Activated CD8-positive, alpha-beta memory T cell treated with anti-CD3 and anti-CD28 coated beads, Interleukin-2, amount 50 U/mL, for 4 hours (primary cell): ENCODE measurements around the gene FUT4.
"Not testable (repeated sequence)": the region's sequence is repeated elsewhere in the genome, so short reads cannot be mapped to it uniquely, and the experiment has no call there.

Experiments used
- DNase-seq: peaks from one replicate; pipeline ENCODE4 v3.0.0-alpha.2; 2020

The FUT4 gene

DNA sequence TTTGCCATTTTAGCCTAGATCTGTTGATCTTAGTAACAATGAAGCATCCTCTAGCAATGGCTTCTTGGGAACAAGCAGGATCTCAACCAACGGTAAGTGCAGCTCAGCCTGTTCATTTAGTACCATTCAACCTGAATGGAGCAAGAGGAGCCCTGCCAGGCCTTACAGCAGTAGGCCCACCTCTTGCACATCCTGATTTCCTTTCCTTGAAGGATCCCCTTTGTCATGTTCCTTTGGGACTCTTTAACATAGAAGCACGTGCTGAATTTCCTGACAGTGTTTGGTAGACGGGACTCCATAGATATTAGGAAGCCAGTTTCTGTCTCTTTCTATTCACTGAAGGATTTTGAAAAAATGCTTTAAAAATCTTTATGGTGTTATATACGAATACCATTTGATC lies 25.0 kb downstream of the FUT4 start:
- no peak for DNase-seq

DNA sequence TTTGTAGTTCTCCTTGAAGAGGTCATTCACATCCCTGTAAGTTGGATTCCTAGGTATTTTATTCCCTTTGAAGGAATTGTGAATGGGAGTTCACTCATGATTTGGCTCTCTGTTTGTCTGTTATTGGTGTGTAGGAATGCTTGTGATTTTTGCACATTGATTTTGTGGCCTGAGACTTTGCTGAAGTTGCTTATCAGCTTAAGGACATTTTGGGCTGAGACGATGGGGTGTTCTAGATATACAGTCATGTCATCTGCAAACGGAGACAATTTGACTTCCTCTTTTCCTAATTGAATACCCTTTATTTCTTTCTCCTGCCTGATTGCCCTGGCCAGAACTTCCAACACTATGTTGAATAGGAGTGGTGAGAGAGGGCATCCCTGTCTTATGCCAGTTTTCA lies 29.3 kb downstream of the FUT4 start:
- DNase-seq = not testable (repeated sequence)

GRCh38 chr11:94574193-94574961 lies 30.7 kb downstream of the FUT4 start:
- no peak for DNase-seq

DNA sequence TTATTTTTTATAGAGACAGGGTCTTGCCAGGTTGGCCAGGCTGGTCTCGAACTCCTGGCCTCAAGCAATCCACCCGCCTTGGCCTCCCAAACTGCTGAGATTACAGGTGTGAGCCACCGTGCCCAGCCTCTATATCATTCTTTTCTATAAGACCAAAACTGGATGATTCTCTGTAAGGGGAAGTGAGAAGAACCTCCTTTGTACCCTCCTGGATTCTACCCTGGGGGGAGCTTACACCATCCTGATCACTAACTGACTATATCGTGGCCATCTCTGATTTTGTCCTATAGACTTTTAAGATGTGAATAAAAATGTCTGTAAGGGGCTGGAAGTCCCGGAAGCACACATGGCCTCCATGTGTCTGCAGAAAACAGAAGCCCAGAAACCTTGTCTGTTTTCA lies 32.6 kb downstream of the FUT4 start:
- DNase-seq = no peak

- DNase-seq = no peak
Measured at GRCh38 chr11:94577841-94578240, 34.1 kb downstream of the FUT4 start.

- DNase-seq = no peak
Measured at GRCh38 chr11:94581926-94582325, 38.2 kb downstream of the FUT4 start.

DNA sequence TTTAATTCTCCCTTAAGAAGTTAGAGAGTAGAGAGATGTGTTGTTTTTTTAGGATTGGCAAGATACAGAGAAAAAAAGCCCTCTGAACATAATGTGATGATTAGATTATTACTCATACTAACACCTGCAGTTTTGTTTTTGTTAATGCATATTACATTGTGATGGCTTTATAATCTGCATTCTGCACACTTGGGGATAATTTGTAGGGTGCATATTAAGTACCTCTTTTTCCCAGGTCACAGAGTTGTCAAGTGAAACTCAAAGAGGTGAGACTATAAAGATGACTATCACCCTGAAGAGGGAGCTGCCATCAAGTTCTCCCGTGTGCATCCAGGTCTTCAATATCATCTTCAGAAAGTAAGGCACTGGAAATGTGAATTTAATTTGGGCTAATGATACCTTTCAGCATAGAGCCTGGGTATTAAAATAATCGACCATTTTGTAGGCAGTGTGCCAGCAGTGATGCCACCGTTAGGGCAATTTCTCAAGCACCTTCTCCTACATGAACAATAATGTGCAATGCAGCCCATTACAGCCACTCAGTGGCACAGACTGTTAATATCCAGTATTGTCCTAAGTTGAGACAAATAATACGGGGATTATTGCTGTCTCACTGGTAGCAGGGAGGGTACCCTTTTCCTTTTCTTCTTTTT lies 39.6 kb downstream of the FUT4 start:
- DNase-seq = no peak

DNA sequence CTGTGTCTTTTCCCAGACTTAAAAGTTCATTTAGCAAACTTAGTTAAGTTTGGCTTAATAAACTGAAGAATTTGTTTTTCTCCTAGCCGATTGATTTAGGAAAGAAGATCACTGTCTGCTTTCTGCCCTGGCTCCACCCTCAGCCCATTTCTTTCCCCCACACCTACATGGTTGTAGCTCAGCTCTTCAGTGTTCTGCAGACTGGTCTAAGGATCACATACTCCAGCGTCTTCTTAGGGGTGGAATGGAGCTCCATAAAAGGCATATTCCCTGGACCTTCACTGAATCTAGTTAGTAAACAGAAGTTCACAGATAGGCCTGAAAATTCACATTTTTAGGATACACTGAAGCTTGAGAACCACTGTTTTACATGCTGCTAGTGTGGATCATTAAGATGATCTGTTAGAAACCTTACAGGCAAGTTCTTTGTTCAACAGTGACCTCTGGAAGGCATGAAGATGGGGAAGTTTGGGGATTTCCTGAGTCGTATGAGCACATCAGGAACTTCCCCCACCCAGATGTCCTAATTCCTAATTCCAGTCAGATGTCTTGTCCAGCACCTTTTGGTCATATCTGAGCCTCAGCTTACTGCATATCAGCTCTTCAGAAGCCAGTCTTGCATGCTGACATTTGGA lies 40.3 kb downstream of the FUT4 start:
- no peak for DNase-seq

DNA sequence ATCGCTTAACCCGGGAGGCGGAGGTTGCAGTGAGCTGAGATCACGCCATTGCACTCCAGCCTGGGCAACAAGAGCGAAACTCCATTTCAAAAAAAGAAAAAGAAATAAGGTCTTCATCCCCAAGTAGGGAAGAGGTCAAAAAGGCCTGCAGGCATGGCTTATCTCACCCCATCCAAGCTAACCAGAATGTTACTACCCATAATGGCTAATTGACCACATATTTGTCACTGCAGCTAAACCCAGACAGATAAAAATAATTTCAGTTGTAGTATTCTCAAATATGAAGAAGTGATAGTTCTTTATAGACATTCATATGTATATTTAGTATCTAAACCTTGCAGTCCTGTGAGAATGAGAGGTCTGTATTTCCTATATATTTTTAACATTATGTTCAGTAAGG lies 41.3 kb downstream of the FUT4 start:
- no peak for DNase-seq

- no peak for DNase-seq
Measured at GRCh38 chr11:94585399-94585798, 41.7 kb downstream of the FUT4 start.

DNA sequence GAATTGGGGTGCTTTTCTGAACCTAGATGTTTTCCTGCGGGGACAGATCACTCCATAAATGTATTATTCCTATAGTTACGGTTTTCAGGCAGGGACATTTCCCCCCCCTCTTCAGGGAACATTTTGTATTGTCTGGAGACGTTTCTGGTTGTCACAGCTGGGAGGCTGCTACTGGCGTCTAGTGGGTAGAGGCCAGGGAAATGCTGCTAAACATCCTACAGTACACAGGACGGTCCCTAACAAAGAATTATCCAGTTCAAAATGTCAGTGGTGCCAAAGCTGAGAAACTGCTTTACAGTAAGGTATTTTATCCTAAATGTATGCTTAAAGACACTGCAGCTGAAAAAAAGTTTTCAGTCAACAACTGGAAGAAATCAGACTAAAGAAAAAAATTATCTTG lies 42.8 kb downstream of the FUT4 start:
- no peak for DNase-seq

DNA sequence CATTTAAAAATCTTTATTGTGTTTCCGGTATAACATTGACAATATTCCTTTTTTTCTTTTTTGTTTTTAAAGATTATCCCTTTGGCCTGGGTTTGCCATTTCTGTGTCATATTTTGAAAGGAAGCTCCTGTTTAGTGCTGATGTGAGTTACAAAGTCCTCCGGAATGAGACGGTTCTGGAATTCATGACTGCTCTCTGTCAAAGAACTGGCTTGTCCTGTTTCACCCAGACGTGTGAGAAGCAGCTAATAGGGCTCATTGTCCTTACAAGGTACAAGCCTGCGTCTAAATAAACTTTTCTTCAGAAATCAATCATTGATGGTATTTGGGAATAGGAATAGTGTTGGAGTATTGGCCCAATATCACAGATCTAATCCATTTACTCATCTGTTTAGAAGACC lies 43.3 kb downstream of the FUT4 start:
- DNase-seq = no peak

- no peak for DNase-seq
Measured at GRCh38 chr11:94588366-94588942, 44.7 kb downstream of the FUT4 start.

GRCh38 chr11:94590352-94591041 lies 46.8 kb downstream of the FUT4 start:
- no peak for DNase-seq

DNA sequence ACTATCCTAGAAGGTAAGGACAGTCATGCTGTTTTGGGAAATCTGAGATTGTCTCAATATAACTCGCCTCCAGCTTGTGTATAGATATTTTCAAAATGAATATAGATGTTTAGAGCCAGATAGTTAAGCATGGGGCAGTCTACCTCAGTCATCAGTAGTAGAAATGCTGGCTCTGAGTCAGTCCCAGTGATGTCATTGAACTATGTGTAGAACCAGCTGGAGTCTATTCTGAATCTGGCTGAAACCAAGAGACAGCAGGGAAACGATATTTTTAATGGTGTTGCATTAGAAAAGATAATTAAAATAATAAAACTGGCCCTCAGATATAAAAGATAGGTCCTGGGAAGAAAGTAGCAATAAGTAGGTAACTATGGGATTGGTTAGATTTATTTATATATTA lies 49.3 kb downstream of the FUT4 start:
- no peak for DNase-seq

DNA sequence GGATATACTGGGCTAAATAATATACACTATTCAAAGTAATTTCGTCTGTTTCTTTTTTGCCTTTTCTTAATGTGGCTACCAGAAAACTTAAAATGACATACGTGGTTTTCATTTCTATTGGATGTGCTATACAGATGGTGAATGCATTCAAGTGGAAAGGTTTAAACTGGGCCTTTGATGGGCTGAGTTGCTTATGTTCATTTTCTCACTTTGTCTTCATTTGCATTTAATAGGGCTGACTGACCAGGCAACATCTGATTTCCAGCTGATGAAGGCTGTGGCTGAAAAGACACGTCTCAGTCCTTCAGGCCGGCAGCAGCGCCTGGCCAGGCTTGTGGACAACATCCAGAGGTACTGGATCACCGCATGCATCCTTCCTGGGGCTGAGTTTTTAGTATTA lies 51.4 kb downstream of the FUT4 start:
- no peak for DNase-seq

DNA sequence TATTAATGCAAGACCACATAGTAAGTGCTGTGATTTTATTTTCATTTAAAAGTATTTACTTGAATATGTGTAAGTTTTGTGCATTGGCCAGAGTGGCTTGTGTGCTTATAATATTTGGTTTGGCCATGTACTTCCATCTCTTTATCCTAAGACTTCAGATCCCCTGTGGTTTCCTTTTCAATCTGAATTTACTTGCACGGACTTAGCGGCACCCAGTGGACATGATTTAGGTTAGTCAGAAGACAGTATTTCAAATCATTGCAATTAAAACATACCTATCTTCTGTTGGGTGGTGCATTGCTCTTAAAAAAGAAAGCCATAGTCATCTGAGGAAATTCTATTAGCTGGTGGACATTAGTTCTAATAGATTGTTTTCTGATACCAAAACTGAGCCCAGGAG lies 54.2 kb downstream of the FUT4 start:
- no peak for DNase-seq
